K562 (cell line): ENCODE measurements around the gene SUPT3H. TPM values are rescaled to one million over a fixed set of nuclear protein-coding genes. Genes with fewer than 3 reads are reported as not detected.

ENCODE experiments used
- ATAC-seq: fragments of 200-7000 bp; cut with Tn5 transposase; 3 replicates; pipeline ENCODE4 v1.9.1; 2020; ENCODE audit warnings: moderate library complexity
- BruUV-seq: library from RNA; stranded (reverse); fragments of 400-500 nt; replicated peaks from 2 replicates; lab custom pipeline; 2021; lab: Mats Ljungman, UMichigan
- CTCF ChIA-PET: fragments of 300-600 bp; formaldehyde crosslinking; extraction: SDS; loops from one replicate; lab custom pipeline; 2021; ENCODE audit warnings: low intra/inter-chr PET ratio; lab: Yijun Ruan, JAX
- POLR2A ChIA-PET: fragments of 300-600, 350-650 bp; sonication (Branson Sonifier 250); formaldehyde crosslinking; extraction: SDS; loops from one replicate; lab custom pipeline; 2021; ENCODE audit warnings: antibody characterized with exemption, inconsistent platforms; lab: Yijun Ruan, JAX
- DNase-seq, 4 experiments: peaks; one replicate each; pipeline versions ENCODE4 v3.0.0 to v3.0.0-alpha.2; 2011 to 2018; ENCODE audit warnings: low spot score in 3 of 4, mixed read lengths in 3 of 4; ENCODE audit errors: extremely low read depth in 1 of 4
- FAIRE-seq: peaks from 2 replicates; lab custom pipeline; 2011; peaks lifted over from hg19 to GRCh38; lab: Jason Lieb, UNC
- H2AFZ ChIP-seq: 2 replicates; pipeline ENCODE4 v1.6.0; 2011; ENCODE audit warnings: low read depth, low read length, control low read depth, inconsistent platforms
- H3K27ac ChIP-seq: fragments of 200-600 bp; 3 replicates; pipeline ENCODE4 v1.8.0; 2011; ENCODE audit warnings: low read depth, mild to moderate bottlenecking, control low read depth, inconsistent platforms, low read length, moderate library complexity, mixed read lengths; ENCODE audit errors: extremely low read depth
- H3K27me3 ChIP-seq, 2 experiments: fragments of 300-600 bp in 1 of 2; 2 replicates in 1 of 2; 3 replicates in 1 of 2; pipeline versions ENCODE4 v1.6.0 to v1.8.0; 2011; ENCODE audit warnings: inconsistent platforms in 2 of 2, low read length in 2 of 2, mild to moderate bottlenecking in 1 of 2, mixed read lengths in 1 of 2, moderate library complexity in 1 of 2; ENCODE audit not compliant: control insufficient read depth in 2 of 2, insufficient read depth in 2 of 2
- H3K36me3 ChIP-seq: fragments of 300-600 bp; 3 replicates; pipeline ENCODE4 v1.8.0; 2011; ENCODE audit warnings: mild to moderate bottlenecking, low read length, inconsistent platforms; ENCODE audit not compliant: control insufficient read depth, insufficient read depth
- H3K4me1 ChIP-seq, 2 experiments: fragments of 200-600 bp in 1 of 2; replicated peaks in 1 of 2; 2 replicates in 1 of 2; 3 replicates in 1 of 2; pipeline versions ENCODE4 v1.5.1 to v1.8.0; 2011; ENCODE audit warnings: inconsistent platforms in 2 of 2, low read length in 2 of 2, mild to moderate bottlenecking in 1 of 2, mixed read lengths in 1 of 2, moderate library complexity in 1 of 2; ENCODE audit not compliant: control insufficient read depth in 2 of 2, insufficient read depth in 2 of 2
- H3K4me2 ChIP-seq: 2 replicates; pipeline ENCODE4 v1.6.1; 2011; ENCODE audit warnings: low read length, control low read depth, inconsistent platforms, mixed read lengths; ENCODE audit not compliant: insufficient read depth
- H3K4me3 ChIP-seq: fragments of 200-600 bp; sonication (generic), shearing (Covaris generic); 2 replicates; pipeline ENCODE4 v1.5.1; 2016; ENCODE audit warnings: control low read depth, inconsistent platforms
- H3K79me2 ChIP-seq: fragments of 200-600 bp; 3 replicates; pipeline ENCODE4 v1.8.0; 2011; ENCODE audit warnings: low read length, inconsistent platforms; ENCODE audit not compliant: control insufficient read depth, insufficient read depth
- H3K9ac ChIP-seq, 2 experiments: 2 replicates each; pipeline versions ENCODE4 v1.6.0 to v1.6.1; 2011; ENCODE audit warnings: low read depth in 2 of 2, low read length in 2 of 2, control low read depth in 1 of 2, inconsistent platforms in 1 of 2, mild to moderate bottlenecking in 1 of 2, mixed read lengths in 1 of 2; ENCODE audit not compliant: insufficient read depth in 1 of 2
- H3K9me1 ChIP-seq: one replicate; pipeline ENCODE4 v1.6.0; 2011; ENCODE audit warnings: inconsistent platforms, mild to moderate bottlenecking, low read length, moderate library complexity; ENCODE audit not compliant: control insufficient read depth, insufficient read depth
- H3K9me3 ChIP-seq: replicated peaks from 2 replicates; pipeline ENCODE4 v1.5.1; 2011; ENCODE audit warnings: low read depth, low read length, inconsistent platforms; ENCODE audit not compliant: control insufficient read depth, insufficient read depth
- H4K20me1 ChIP-seq: replicated peaks from 2 replicates; pipeline ENCODE4 v1.6.1; 2011; ENCODE audit warnings: low read length, inconsistent platforms, mixed read lengths; ENCODE audit not compliant: control insufficient read depth, insufficient read depth
- BACH1 ChIP-seq: fragments of 200-800 bp; sonication (Bioruptor generic); IDR thresholded peaks from 2 replicates; pipeline ENCODE4 v1.6.1; 2016; ENCODE audit warnings: missing genetic modification characterization, missing compliant biosample characterization
- CTCF ChIP-seq, 3 experiments: IDR thresholded peaks in 2 of 3; conservative IDR thresholded peaks in 1 of 3; 2 replicates each; pipeline ENCODE4 v1.5.1; 2011 to 2012; ENCODE audit warnings: low read length in 3 of 3, mild to moderate bottlenecking in 3 of 3, control low read depth in 2 of 3, improper control_type of control experiment in 1 of 3, inconsistent platforms in 1 of 3, low read depth in 1 of 3, mixed read lengths in 1 of 3, moderate library complexity in 1 of 3; ENCODE audit not compliant: insufficient read depth in 2 of 3
- ELK1 ChIP-seq: sonication (generic); formaldehyde crosslinking; IDR thresholded peaks from 2 replicates; pipeline ENCODE4 v1.8.1; 2022; ENCODE audit warnings: missing genetic modification reagents
- ETS2 ChIP-seq: IDR thresholded peaks from 2 replicates; pipeline ENCODE4 v1.6.1; 2016; ENCODE audit warnings: borderline replicate concordance, missing genetic modification characterization, mild to moderate bottlenecking, moderate library complexity, missing compliant biosample characterization; ENCODE audit not compliant: poor library complexity, severe bottlenecking
- HDAC1 ChIP-seq, 2 experiments: fragments of 450-650 bp; IDR thresholded peaks; 2 replicates each; pipeline ENCODE4 v1.6.1; 2016 to 2017; ENCODE audit warnings: inconsistent platforms in 1 of 2, mild to moderate bottlenecking in 1 of 2, moderate library complexity in 1 of 2
- KAT2B ChIP-seq: IDR thresholded peaks from one replicate; pipeline ENCODE4 v1.6.1; 2012; ENCODE audit warnings: low read depth, mild to moderate bottlenecking, control low read depth, inconsistent platforms, low read length, moderate library complexity
- MECOM ChIP-seq: fragments of 250-450 bp; sonication (Bioruptor Pico); IDR thresholded peaks from 2 replicates; pipeline ENCODE4 v1.8.0; 2022; ENCODE audit warnings: inconsistent platforms
- MTA2 ChIP-seq: fragments of 450-650 bp; IDR thresholded peaks from 2 replicates; pipeline ENCODE4 v1.6.1; 2016; ENCODE audit warnings: low read depth
- PHF20 ChIP-seq: fragments of 450-650 bp; IDR thresholded peaks from 2 replicates; pipeline ENCODE4 v1.6.1; 2018; ENCODE audit not compliant: partially characterized antibody
- RBM34 ChIP-seq: fragments of 200-400 bp; formaldehyde crosslinking; IDR thresholded peaks from 2 replicates; pipeline ENCODE4 v1.6.1; 2018; ENCODE audit warnings: low read length, borderline replicate concordance; ENCODE audit not compliant: insufficient read depth
- SPI1 ChIP-seq: IDR thresholded peaks from 2 replicates; pipeline ENCODE4 v1.6.1; 2011; ENCODE audit warnings: low read depth, low read length, control low read depth, borderline replicate concordance
- SRF ChIP-seq, 2 experiments: fragments of 250-450, 450-650 bp in 1 of 2; sonication (Bioruptor Pico) in 1 of 2; sonication (generic) in 1 of 2; formaldehyde crosslinking; IDR thresholded peaks; 2 replicates each; pipeline versions ENCODE4 v1.5.0 to v1.5.1; 2020 to 2022; ENCODE audit warnings: mild to moderate bottlenecking in 1 of 2, missing genetic modification reagents in 1 of 2
- SRSF1 ChIP-seq: fragments of 200-400 bp; formaldehyde crosslinking; IDR thresholded peaks from 2 replicates; pipeline ENCODE4 v1.6.1; 2017; ENCODE audit warnings: mild to moderate bottlenecking, low read depth, low read length, moderate library complexity
- SUPT5H ChIP-seq: fragments of 450-650 bp; IDR thresholded peaks from 2 replicates; pipeline ENCODE4 v1.6.1; 2016
- ZBTB1 ChIP-seq: sonication (generic); formaldehyde crosslinking; IDR thresholded peaks from 2 replicates; pipeline ENCODE4 v1.8.1; 2023; ENCODE audit warnings: missing genetic modification reagents, low read depth, mild to moderate bottlenecking, borderline replicate concordance
- ZNF134 ChIP-seq: fragments of 250-450 bp; sonication (Bioruptor Pico); conservative IDR thresholded peaks from 2 replicates; pipeline ENCODE4 v1.4.0; 2020
- ZNF445 ChIP-seq: fragments of 250-450 bp; sonication (Bioruptor Pico); IDR thresholded peaks from 2 replicates; pipeline ENCODE4 v1.4.0; 2020; ENCODE audit warnings: low read depth, mild to moderate bottlenecking, moderate library complexity
- ZNF584 ChIP-seq: fragments of 200-800 bp; sonication (Bioruptor generic); IDR thresholded peaks from 2 replicates; pipeline ENCODE4 v1.6.1; 2016; ENCODE audit warnings: low read depth, mild to moderate bottlenecking, missing genetic modification characterization, missing compliant biosample characterization
- WGBS: fragments of 100-300 bp; shearing (Covaris generic); methylation state at CpG from one replicate; pipeline ENCODE4 v1.1.6; 2016; ENCODE audit warnings: low coverage, mixed read lengths; ENCODE audit not compliant: insufficient coverage; ENCODE audit errors: missing lambda C conversion rate; 5-methylcytosine and 5-hydroxymethylcytosine counted together
- in situ Hi-C: fragments of 300-500 bp; cut with MboI; formaldehyde crosslinking; loops from 4 replicates; pipeline ENCODE4 v1.15.0; 2018; ENCODE audit warnings: inconsistent platforms, mixed read lengths
- intact Hi-C: fragments of 100-400 bp; cut with micrococcal nuclease; formaldehyde crosslinking; loops from 2 replicates; pipeline ENCODE4 v1.14.2; 2022
- polyA plus RNA-seq, 8 experiments: library from polyadenylated mRNA; depleted of rRNA in 4 of 8; stranded (reverse) in 5 of 8; unstranded in 3 of 8; fragments of >200 nt; fragmentation: Nextera tagmentation in 2 of 8; fragmentation: Illumina TruSeq in 1 of 8; extraction: Ambion mirVana in 2 of 8; extraction: Trizol in 1 of 8; gene quantifications; 2 replicates each; pipeline versions ENCODE4 v1.2.1 to v1.2.3, GENCODE V29; 2011 to 2014; ENCODE audit warnings: inconsistent platforms in 1 of 8, missing spikeins in 1 of 8
- total RNA-seq, 7 experiments: library from RNA; depleted of rRNA in 6 of 7; stranded (reverse); fragments of >200 nt in 6 of 7; fragmentation: Illumina TruSeq in 2 of 7; extraction: Trizol in 2 of 7; gene quantifications; 2 replicates each; pipeline versions ENCODE4 v1.2.1 to v1.2.3, GENCODE V29; 2011 to 2021; ENCODE audit warnings: low replicate concordance in 1 of 7
- TF ChIP-seq, protein P1 (sequence below): sonication (generic); formaldehyde crosslinking; IDR thresholded peaks from 2 replicates; pipeline ENCODE4 v1.9.0; 2022; ENCODE audit warnings: mild to moderate bottlenecking, missing genetic modification reagents

SUPT3H gene
- total and polyA plus RNA-seq, 9 of the 15 experiments (the other 6 are each of a cell fraction or from before 2014, with no cell fraction given), result 7.2 to 16.3 (median 11.9) TPM

DNA sequence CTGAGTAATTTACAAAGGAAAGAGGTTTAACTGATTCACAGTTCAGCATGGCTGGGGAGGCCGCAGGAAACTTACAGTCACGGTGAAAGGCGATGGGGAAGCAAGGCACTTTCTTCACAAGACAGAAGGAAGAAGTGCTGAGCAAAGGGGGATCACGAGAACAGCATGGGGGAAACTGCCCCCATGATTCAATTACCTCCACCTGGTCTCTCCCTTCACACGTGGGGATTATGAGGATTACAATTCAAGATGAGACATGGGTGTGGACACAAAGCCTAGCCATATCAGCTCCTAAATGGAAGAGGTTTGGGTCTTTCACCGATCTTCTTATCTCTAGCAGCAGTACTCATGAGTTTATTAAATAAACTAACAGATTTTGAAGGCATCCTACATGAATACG lies 202.5 kb downstream of the SUPT3H start (continued):
- TF ChIP-seq KAT2B, result no peak
- no peak for TF ChIP-seq PHF20
- no peak for TF ChIP-seq ETS2 (tag)
- TF ChIP-seq ZNF445 (CRISPR knock-in tag), result no peak
- TF ChIP-seq BACH1 (tag), result no peak
- no peak for TF ChIP-seq HDAC1 (IDR thresholded peaks at IDR 0.05)
- TF ChIP-seq RBM34, result no peak
- TF ChIP-seq MTA2, result no peak
- no peak for TF ChIP-seq ZNF134 (CRISPR knock-in tag)
- no peak for TF ChIP-seq ELK1
- TF ChIP-seq SUPT5H, result no peak
- no peak for TF ChIP-seq ZBTB1 (CRISPR knock-in tag)

GRCh38 chr6:45174045-45174444 lies 203.7 kb downstream of the SUPT3H start:
- in situ Hi-C loops (no loop called here), intact Hi-C loops (no loop called here)
- BruUV-seq, result no TSS peak
- 49% methylated on average over 3 of the region's 3 CpGs for WGBS
- ChIA-PET CTCF (no interaction called here), POLR2A (interaction anchor here (0.6 to 1.2 kb wide), 3 partner anchors 9 to 13 kb away, joined by 3 to 5 read pairs (median 3); no protein-coding TSS in a partner anchor)
- Histone ChIP-seq H2AFZ (no peak overlapping the region), H3K27ac (no peak overlapping the region), H3K4me1 (no peaks in the 10 kb centered on the region), H4K20me1 (no peaks in the 10 kb centered on the region), H3K9ac (no peak overlapping the region), H3K27me3 (no peaks in the 10 kb centered on the region), H3K36me3 (no peaks in the 10 kb centered on the region), H3K79me2 (no peaks in the 10 kb centered on the region), H3K4me2 (no peak overlapping the region), H3K4me3 (no peak overlapping the region), H3K9me3 (no peaks in the 10 kb centered on the region), H3K9me1 (no peaks in the 10 kb centered on the region)
- ATAC-seq (no peak), DNase-seq (no peak), FAIRE-seq (no peak)
- TF ChIP-seq CTCF (IDR thresholded peaks at IDR 0.05 in 2 of 3, conservative IDR thresholded peaks at IDR 0.05 in 1 of 3; ENCODE audit: insufficient read depth in 2 of 3, low read depth in 1 of 3, low read length in 3 of 3) (no peak), ZNF584 (CRISPR knock-in tag) (no peak), SRSF1 (no peak), MECOM (CRISPR knock-in tag) (no peak), SRF (CRISPR knock-in tag; IDR thresholded peaks at IDR 0.05) (no peak), SPI1 (no peak), ZNF445 (CRISPR knock-in tag) (no peak)
- TF ChIP-seq, protein P1, sequence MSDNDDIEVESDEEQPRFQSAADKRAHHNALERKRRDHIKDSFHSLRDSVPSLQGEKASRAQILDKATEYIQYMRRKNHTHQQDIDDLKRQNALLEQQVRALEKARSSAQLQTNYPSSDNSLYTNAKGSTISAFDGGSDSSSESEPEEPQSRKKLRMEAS (CRISPR knock-in tag), result no peak
